Measurements from ENCODE around the gene WDR90. TPM values are rescaled to one million over a fixed set of nuclear protein-coding genes. Genes with fewer than 3 reads are reported as not detected.

The WDR90 gene
- total and polyA plus RNA-seq, 2 of the 13 experiments (the other 11 are each of a cell fraction or from before 2014, with no cell fraction given) = 14.9 to 28.9 TPM

DNA sequence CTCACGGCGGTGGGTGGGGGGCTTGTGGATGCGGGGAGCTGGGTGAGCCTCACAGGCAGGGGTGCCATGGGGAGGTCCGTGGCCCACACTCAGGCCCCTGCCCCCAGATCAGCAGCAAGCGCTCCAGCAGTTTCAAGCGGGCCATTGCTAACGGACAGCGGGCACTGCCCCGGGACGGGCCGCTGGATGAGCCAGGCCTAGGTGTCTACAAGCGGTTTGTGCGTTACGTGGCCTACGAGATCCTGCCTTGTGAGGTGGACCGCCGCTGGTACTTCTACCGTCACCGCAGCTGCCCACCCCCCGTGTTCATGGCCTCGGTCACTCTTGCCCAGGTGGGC is 27.4 kb downstream of the WDR90 start (continued):
- no peak for TF ChIP-seq PHF5A (CRISPR knock-in tag; IDR thresholded peaks at IDR 0.05; ENCODE audit: low read depth, unreplicated experiment)
- TF ChIP-seq SRSF4 (IDR thresholded peaks at IDR 0.05; ENCODE audit: low read depth, low read length, poor library complexity, severe bottlenecking) = no peak
- TF ChIP-seq, protein P1, sequence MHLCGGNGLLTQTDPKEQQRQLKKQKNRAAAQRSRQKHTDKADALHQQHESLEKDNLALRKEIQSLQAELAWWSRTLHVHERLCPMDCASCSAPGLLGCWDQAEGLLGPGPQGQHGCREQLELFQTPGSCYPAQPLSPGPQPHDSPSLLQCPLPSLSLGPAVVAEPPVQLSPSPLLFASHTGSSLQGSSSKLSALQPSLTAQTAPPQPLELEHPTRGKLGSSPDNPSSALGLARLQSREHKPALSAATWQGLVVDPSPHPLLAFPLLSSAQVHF (CRISPR knock-in tag; IDR thresholded peaks at IDR 0.05) = no peak
- TF ChIP-seq, protein P2, sequence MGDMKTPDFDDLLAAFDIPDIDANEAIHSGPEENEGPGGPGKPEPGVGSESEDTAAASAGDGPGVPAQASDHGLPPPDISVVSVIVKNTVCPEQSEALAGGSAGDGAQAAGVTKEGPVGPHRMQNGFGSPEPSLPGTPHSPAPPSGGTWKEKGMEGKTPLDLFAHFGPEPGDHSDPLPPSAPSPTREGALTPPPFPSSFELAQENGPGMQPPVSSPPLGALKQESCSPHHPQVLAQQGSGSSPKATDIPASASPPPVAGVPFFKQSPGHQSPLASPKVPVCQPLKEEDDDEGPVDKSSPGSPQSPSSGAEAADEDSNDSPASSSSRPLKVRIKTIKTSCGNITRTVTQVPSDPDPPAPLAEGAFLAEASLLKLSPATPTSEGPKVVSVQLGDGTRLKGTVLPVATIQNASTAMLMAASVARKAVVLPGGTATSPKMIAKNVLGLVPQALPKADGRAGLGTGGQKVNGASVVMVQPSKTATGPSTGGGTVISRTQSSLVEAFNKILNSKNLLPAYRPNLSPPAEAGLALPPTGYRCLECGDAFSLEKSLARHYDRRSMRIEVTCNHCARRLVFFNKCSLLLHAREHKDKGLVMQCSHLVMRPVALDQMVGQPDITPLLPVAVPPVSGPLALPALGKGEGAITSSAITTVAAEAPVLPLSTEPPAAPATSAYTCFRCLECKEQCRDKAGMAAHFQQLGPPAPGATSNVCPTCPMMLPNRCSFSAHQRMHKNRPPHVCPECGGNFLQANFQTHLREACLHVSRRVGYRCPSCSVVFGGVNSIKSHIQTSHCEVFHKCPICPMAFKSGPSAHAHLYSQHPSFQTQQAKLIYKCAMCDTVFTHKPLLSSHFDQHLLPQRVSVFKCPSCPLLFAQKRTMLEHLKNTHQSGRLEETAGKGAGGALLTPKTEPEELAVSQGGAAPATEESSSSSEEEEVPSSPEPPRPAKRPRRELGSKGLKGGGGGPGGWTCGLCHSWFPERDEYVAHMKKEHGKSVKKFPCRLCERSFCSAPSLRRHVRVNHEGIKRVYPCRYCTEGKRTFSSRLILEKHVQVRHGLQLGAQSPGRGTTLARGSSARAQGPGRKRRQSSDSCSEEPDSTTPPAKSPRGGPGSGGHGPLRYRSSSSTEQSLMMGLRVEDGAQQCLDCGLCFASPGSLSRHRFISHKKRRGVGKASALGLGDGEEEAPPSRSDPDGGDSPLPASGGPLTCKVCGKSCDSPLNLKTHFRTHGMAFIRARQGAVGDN (CRISPR knock-in tag; IDR thresholded peaks at IDR 0.05) = 0 out of 2 replicates have a peak, but pooled peaks have one; percentile 1
- TF ChIP-seq HNRNPUL1 (IDR thresholded peaks at IDR 0.05; ENCODE audit: low read depth, low read length) = no peak
- TF ChIP-seq HNF4A (CRISPR knock-in tag; IDR thresholded peaks at IDR 0.05) = no peak
- 0 out of 2 replicates have a peak, but pooled peaks have one; percentile 58 for TF ChIP-seq AKAP8 (CRISPR knock-in tag; IDR thresholded peaks at IDR 0.05)
- no peak for TF ChIP-seq IKZF1 (IDR thresholded peaks at IDR 0.05)
- TF ChIP-seq ZNF816 (CRISPR knock-in tag; IDR thresholded peaks at IDR 0.05; ENCODE audit: borderline replicate concordance) = no peak
- TF ChIP-seq, protein P3, sequence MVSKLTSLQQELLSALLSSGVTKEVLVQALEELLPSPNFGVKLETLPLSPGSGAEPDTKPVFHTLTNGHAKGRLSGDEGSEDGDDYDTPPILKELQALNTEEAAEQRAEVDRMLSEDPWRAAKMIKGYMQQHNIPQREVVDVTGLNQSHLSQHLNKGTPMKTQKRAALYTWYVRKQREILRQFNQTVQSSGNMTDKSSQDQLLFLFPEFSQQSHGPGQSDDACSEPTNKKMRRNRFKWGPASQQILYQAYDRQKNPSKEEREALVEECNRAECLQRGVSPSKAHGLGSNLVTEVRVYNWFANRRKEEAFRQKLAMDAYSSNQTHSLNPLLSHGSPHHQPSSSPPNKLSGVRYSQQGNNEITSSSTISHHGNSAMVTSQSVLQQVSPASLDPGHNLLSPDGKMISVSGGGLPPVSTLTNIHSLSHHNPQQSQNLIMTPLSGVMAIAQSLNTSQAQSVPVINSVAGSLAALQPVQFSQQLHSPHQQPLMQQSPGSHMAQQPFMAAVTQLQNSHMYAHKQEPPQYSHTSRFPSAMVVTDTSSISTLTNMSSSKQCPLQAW (CRISPR knock-in tag; IDR thresholded peaks at IDR 0.05) = no peak
- TF ChIP-seq MYNN (CRISPR knock-in tag; IDR thresholded peaks at IDR 0.05; ENCODE audit: low read depth) = no peak
- TF ChIP-seq, protein P4, sequence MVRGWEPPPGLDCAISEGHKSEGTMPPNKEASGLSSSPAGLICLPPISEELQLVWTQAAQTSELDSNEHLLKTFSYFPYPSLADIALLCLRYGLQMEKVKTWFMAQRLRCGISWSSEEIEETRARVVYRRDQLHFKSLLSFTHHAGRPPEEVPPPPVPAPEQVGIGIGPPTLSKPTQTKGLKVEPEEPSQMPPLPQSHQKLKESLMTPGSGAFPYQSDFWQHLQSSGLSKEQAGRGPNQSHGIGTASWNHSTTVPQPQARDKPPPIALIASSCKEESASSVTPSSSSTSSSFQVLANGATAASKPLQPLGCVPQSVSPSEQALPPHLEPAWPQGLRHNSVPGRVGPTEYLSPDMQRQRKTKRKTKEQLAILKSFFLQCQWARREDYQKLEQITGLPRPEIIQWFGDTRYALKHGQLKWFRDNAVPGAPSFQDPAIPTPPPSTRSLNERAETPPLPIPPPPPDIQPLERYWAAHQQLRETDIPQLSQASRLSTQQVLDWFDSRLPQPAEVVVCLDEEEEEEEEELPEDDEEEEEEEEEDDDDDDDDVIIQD (CRISPR knock-in tag; IDR thresholded peaks at IDR 0.05; ENCODE audit: low read depth) = no peak
- TF ChIP-seq, protein P5, sequence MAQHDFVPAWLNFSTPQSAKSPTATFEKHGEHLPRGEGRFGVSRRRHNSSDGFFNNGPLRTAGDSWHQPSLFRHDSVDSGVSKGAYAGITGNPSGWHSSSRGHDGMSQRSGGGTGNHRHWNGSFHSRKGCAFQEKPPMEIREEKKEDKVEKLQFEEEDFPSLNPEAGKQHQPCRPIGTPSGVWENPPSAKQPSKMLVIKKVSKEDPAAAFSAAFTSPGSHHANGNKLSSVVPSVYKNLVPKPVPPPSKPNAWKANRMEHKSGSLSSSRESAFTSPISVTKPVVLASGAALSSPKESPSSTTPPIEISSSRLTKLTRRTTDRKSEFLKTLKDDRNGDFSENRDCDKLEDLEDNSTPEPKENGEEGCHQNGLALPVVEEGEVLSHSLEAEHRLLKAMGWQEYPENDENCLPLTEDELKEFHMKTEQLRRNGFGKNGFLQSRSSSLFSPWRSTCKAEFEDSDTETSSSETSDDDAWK (CRISPR knock-in tag; IDR thresholded peaks at IDR 0.05) = no peak
- TF ChIP-seq HNRNPL (IDR thresholded peaks at IDR 0.05; ENCODE audit: low read depth, low read length) = peak; percentile 68; the same call in 1 of the 2 replicates
- TF ChIP-seq AGO1 (IDR thresholded peaks at IDR 0.05; ENCODE audit: low read depth, low read length, poor library complexity, severe bottlenecking) = peak; percentile 21
- TF ChIP-seq ZFP36L2 (CRISPR knock-in tag; IDR thresholded peaks at IDR 0.05) = no peak
- TF ChIP-seq KDM5B (CRISPR knock-in tag; IDR thresholded peaks at IDR 0.05; ENCODE audit: borderline replicate concordance) = 0 out of 2 replicates have a peak, but pooled peaks have one; percentile 5
- TF ChIP-seq ZNF17 (CRISPR knock-in tag; IDR thresholded peaks at IDR 0.05) = no peak
- TF ChIP-seq CEBPG (CRISPR knock-in tag; IDR thresholded peaks at IDR 0.05) = no peak
